Transverse colon (tissue), 4 donors: ENCODE measurements around the gene LYPD6B. TPM values are rescaled to one million over a fixed set of nuclear protein-coding genes. Genes with fewer than 3 reads are reported as not detected.

Source experiments
- DNase-seq: peaks from one replicate; pipeline ENCODE4 v3.0.0-alpha.2; 2019
- H3K27ac ChIP-seq, 4 donors: fragments of 200-600 bp; sonication (generic); 2 replicates each; pipeline ENCODE4 v1.5.1; 2016 to 2018; ENCODE audit warnings: inconsistent platforms in 4 of 4
- H3K27me3 ChIP-seq: fragments of 200-600 bp; sonication (generic); 2 replicates; pipeline ENCODE4 v1.5.1; 2017; ENCODE audit warnings: inconsistent platforms
- H3K36me3 ChIP-seq, 4 donors: fragments of 200-600 bp; sonication (generic); 2 replicates each; pipeline ENCODE4 v1.5.1; 2017 to 2019; ENCODE audit warnings: inconsistent platforms in 4 of 4
- H3K4me1 ChIP-seq, 4 donors: fragments of 200-600 bp; sonication (generic); 2 replicates each; pipeline ENCODE4 v1.5.1; 2017 to 2020; ENCODE audit warnings: inconsistent platforms in 4 of 4
- H3K4me3 ChIP-seq, 4 donors: fragments of 200-600 bp; sonication (generic); 1 replicate in 1 of 4; 2 replicates in 3 of 4; pipeline versions ENCODE4 v1.5.1 to v1.6.1; 2017 to 2019; ENCODE audit warnings: inconsistent platforms in 4 of 4
- H3K9me3 ChIP-seq, 2 donors: fragments of 200-600 bp; sonication (generic); 2 replicates each; pipeline ENCODE4 v1.5.1; 2017 to 2019; ENCODE audit warnings: inconsistent platforms in 2 of 2
- EP300 ChIP-seq: sonication (generic); formaldehyde crosslinking; IDR thresholded peaks from one replicate; pipeline ENCODE4 v1.6.1; 2017; ENCODE audit warnings: antibody characterized with exemption, low read depth
- POLR2A ChIP-seq: fragments of 450-650 bp; IDR thresholded peaks from one replicate; pipeline ENCODE4 v1.6.1; 2016; ENCODE audit warnings: antibody characterized with exemption, mild to moderate bottlenecking, moderate library complexity
- POLR2AphosphoS5 ChIP-seq, 3 donors: sonication (generic); formaldehyde crosslinking; IDR thresholded peaks; one replicate each; pipeline ENCODE4 v1.6.1; 2016; ENCODE audit warnings: antibody characterized with exemption in 3 of 3
- WGBS, 2 donors: methylation state at CpG; one replicate each; pipeline ENCODE4 v1.1.5; 2018; ENCODE audit warnings: low coverage in 1 of 2; 5-methylcytosine and 5-hydroxymethylcytosine counted together
- in situ Hi-C, 4 donors: fragments of 200-750 bp; cut with MboI; loops; one replicate each; pipeline versions ENCODE4 v1.15.0 to v1.15.1; 2017; ENCODE audit warnings: low sequenced_read_pairs in 3 of 4, low pct_ligation_motif_present in 1 of 4, low pct_unique_long_range_greater_than_20kb in 1 of 4
- intact Hi-C: fragments of 100-400 bp; cut with DNase I; formaldehyde crosslinking; loops from one replicate; pipeline ENCODE4 v1.15.1; 2023; ENCODE audit warnings: low total_unique reads
- total RNA-seq, 4 donors: library from RNA; depleted of rRNA; stranded (reverse); fragments of >200 nt; gene quantifications; one replicate each; pipeline ENCODE4 v1.1.0, GENCODE V29; 2016
- TF ChIP-seq, protein P1 (sequence below), 5 experiments: fragments of 200-600 bp in 3 of 5; fragments of 450-650 bp in 2 of 5; sonication (generic) in 3 of 5; IDR thresholded peaks; 1 replicate in 2 of 5; 2 replicates in 3 of 5; pipeline ENCODE4 v1.5.1; 2016 to 2017; ENCODE audit warnings: antibody characterized with exemption in 5 of 5, inconsistent platforms in 3 of 5, mild to moderate bottlenecking in 2 of 5, moderate library complexity in 1 of 5

Gene LYPD6B
- total RNA-seq, 4 donors from 2014 or later, result 1.1 to 3.1 (median 2.6) TPM; not detected in 1

DNA sequence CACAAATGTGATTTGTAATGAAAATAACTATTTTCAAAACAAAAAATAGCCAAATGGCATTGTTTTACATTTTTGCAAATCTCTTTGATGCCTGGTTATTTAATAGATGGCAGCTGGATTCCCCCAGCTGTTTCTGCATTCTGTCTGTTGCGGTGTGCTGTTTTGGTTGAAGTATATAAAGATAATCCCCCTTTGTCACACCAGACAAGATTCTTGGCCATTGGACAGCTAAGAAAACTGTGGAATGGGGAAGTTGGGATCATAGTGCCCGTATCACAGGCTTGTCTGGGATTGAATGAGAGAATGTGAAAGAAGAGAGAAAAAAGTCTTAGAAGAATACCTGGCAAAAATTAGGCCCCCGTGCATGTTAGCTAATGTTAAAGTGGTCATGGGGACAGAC lies 19.5 kb upstream of the LYPD6B start:
- in situ Hi-C loops, result loop anchor here in 2 of 4 donors (5.0 to 10.0 kb wide), 2 partner anchors 296 to 543 kb away; no protein-coding TSS in a partner anchor
- H3K4me1 ChIP-seq, result peaks cover 0 to 20% (median 5%) of the 10 kb centered on the region in 4 donors
- no peak for DNase-seq
- no peaks in the 10 kb centered on the region for H3K36me3 ChIP-seq
- intact Hi-C loops, result no loop called here
- no peak overlapping the region for H3K4me3 ChIP-seq
- 69 to 76% methylated on average over 3 of the region's 3 CpGs for WGBS, 2 donors
- no peak overlapping the region for H3K27ac ChIP-seq
- H3K9me3 ChIP-seq, result no peaks in the 10 kb centered on the region
- H3K27me3 ChIP-seq, result no peaks in the 10 kb centered on the region
- TF ChIP-seq POLR2AphosphoS5 (IDR thresholded peaks at IDR 0.05), result no peak
- no peak for TF ChIP-seq EP300
- TF ChIP-seq, protein P1, sequence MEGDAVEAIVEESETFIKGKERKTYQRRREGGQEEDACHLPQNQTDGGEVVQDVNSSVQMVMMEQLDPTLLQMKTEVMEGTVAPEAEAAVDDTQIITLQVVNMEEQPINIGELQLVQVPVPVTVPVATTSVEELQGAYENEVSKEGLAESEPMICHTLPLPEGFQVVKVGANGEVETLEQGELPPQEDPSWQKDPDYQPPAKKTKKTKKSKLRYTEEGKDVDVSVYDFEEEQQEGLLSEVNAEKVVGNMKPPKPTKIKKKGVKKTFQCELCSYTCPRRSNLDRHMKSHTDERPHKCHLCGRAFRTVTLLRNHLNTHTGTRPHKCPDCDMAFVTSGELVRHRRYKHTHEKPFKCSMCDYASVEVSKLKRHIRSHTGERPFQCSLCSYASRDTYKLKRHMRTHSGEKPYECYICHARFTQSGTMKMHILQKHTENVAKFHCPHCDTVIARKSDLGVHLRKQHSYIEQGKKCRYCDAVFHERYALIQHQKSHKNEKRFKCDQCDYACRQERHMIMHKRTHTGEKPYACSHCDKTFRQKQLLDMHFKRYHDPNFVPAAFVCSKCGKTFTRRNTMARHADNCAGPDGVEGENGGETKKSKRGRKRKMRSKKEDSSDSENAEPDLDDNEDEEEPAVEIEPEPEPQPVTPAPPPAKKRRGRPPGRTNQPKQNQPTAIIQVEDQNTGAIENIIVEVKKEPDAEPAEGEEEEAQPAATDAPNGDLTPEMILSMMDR (IDR thresholded peaks at IDR 0.05), result no peak
- no peak for TF ChIP-seq POLR2A

DNA sequence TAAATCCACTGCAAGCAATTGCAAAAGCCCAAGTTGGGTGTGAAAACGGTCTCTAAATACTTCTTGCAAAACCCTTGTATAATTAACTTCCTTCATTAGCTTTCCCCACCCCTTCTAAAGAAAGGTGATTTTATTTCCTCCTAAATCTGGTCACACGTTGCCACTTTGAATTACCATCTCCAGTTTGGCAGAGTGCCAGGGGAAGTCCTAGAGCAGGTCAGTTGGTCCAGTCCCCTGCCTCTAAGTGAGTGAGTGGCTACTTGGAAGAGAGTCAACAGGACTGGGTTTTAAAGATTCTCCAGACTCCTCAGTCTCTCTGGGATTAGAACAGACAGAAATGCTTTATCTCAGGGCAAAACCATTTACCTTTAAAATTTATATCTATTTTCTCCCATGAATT lies 18.7 kb upstream of the LYPD6B start:
- DNase-seq, result no peak
- Histone ChIP-seq H3K27ac (no peak overlapping the region), H3K4me3 (no peak overlapping the region), H3K36me3 (no peaks in the 10 kb centered on the region), H3K4me1 (peaks cover 0 to 20% (median 5%) of the 10 kb centered on the region in 4 donors), H3K27me3 (no peaks in the 10 kb centered on the region), H3K9me3 (no peaks in the 10 kb centered on the region)
- intact Hi-C loops, result no loop called here
- 17 to 67% methylated on average over 1 to 2 of the region's 2 CpGs for WGBS, 2 donors
- TF ChIP-seq, protein P1 (IDR thresholded peaks at IDR 0.05), result no peak
- TF ChIP-seq POLR2A (no peak), POLR2AphosphoS5 (IDR thresholded peaks at IDR 0.05) (no peak), EP300 (no peak)
- in situ Hi-C loops, result loop anchor here (5.0 to 10.0 kb wide), 3 partner anchors 295 to 545 kb away; no protein-coding TSS in a partner anchor

DNA sequence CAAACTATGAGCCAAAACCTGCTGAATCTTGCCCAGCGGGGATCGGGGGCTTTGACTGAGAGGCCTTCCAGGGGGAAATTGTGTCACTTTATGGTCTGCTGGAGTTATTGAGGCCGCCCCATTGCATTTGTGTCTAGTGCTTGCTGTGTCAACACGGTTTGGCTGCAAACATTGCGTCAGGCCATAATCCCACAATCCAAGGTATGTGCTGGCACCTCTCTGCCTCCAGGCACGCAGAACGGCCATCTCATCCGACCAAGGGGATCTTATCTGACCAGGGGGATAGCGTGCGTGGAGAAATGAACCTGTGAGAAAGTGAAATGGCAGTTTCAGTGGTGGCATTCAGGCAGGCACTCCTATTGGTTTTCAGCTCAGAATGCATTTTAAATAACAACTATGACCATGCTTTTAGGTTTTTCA lies 18.1 kb upstream of the LYPD6B start:
- no peak overlapping the region for H3K27ac ChIP-seq
- WGBS, 2 donors, result 42% methylated on average over 10 of the region's 10 CpGs; no CpG with 5 or more reads in 1 of the 2 donors
- no peak for TF ChIP-seq POLR2AphosphoS5 (IDR thresholded peaks at IDR 0.05)
- TF ChIP-seq EP300, result no peak
- TF ChIP-seq, protein P1 (IDR thresholded peaks at IDR 0.05), result peak in 1 of 5 experiments; percentile 15
- no peak for TF ChIP-seq POLR2A
- no peaks in the 10 kb centered on the region for H3K9me3 ChIP-seq
- no peaks in the 10 kb centered on the region for H3K36me3 ChIP-seq
- no peaks in the 10 kb centered on the region for H3K27me3 ChIP-seq
- in situ Hi-C loops (loop anchor here in 2 of 4 donors (10.0 kb wide), 1 partner anchor 544 kb away; no protein-coding TSS in a partner anchor), intact Hi-C loops (no loop called here)
- no peak overlapping the region for H3K4me3 ChIP-seq
- peaks cover 0 to 20% (median 5%) of the 10 kb centered on the region in 4 donors for H3K4me1 ChIP-seq
- DNase-seq, result peak; percentile 60

DNA sequence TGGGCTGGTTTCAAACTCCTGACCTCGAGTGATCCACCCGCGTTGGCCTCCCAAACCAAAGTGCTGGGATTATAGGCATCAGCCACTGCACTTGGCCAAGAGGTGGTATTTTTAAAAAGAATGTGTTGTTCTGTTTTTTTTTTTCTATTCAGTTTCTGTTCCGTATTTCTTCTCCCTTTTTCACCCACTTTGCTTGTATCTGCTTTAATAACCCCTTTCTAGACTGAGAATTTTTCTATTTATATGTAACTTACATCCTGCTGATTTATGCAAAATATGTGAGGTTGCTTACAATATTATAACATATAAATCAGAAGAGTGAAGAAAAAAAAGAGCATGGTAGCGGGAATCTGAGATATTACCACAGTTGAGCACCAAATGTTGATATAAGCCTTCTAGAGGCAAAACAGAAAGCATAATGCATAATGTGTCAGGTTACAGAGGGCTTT lies 17.2 kb upstream of the LYPD6B start:
- Histone ChIP-seq H3K36me3 (no peaks in the 10 kb centered on the region), H3K27me3 (no peaks in the 10 kb centered on the region), H3K4me3 (no peak overlapping the region), H3K4me1 (peaks cover 0 to 20% (median 5%) of the 10 kb centered on the region in 4 donors), H3K27ac (peak overlapping the region in 1 of 4 donors; percentile 27), H3K9me3 (no peaks in the 10 kb centered on the region)
- WGBS, 2 donors, result 79 to 81% methylated on average over 5 of the region's 5 CpGs
- in situ Hi-C loops (loop anchor here in 2 of 4 donors (10.0 kb wide), 1 partner anchor 544 kb away; no protein-coding TSS in a partner anchor), intact Hi-C loops (no loop called here)
- TF ChIP-seq POLR2A, result no peak
- TF ChIP-seq, protein P1 (IDR thresholded peaks at IDR 0.05), result no peak
- TF ChIP-seq POLR2AphosphoS5 (IDR thresholded peaks at IDR 0.05), result no peak
- no peak for TF ChIP-seq EP300
- DNase-seq, result no peak
